Measurements from ENCODE around the gene CIT.

CIT gene

GRCh38 chr12:119864591-119864990 is 12.5 kb downstream of the CIT start:
- no peak for DNase-seq (ENCODE audit: low read depth in 2 of 2)
- no peak for TF ChIP-seq CTCF (IDR thresholded peaks at IDR 0.05; ENCODE audit: low read depth, low read length)
- H3K4me3 ChIP-seq (replicated peaks in 1 of 2; ENCODE audit: low read depth in 2 of 2, low read length in 2 of 2), result no peak overlapping the region

GRCh38 chr12:119859241-119859640 is 17.9 kb downstream of the CIT start:
- no peak overlapping the region for H3K4me3 ChIP-seq (replicated peaks in 1 of 2; ENCODE audit: low read depth in 2 of 2, low read length in 2 of 2)
- no peak for TF ChIP-seq CTCF (IDR thresholded peaks at IDR 0.05; ENCODE audit: low read depth, low read length)
- no peak for DNase-seq (ENCODE audit: low read depth in 2 of 2)

GRCh38 chr12:119857041-119857591 is 20.0 kb downstream of the CIT start:
- no peak for TF ChIP-seq CTCF (IDR thresholded peaks at IDR 0.05; ENCODE audit: low read depth, low read length)
- DNase-seq (ENCODE audit: low read depth in 2 of 2), result no peak

GRCh38 chr12:119850330-119850729 is 26.8 kb downstream of the CIT start:
- DNase-seq (ENCODE audit: low read depth in 2 of 2), result no peak
- H3K4me3 ChIP-seq (replicated peaks in 1 of 2; ENCODE audit: low read depth in 2 of 2, low read length in 2 of 2), result no peak overlapping the region
- TF ChIP-seq CTCF (IDR thresholded peaks at IDR 0.05; ENCODE audit: low read depth, low read length), result no peak

More at GRCh38 chr12:119857041-119857591, 20.0 kb downstream of the CIT start:
- no peak overlapping the region for H3K4me3 ChIP-seq (replicated peaks in 1 of 2; ENCODE audit: low read depth in 2 of 2, low read length in 2 of 2)

GRCh38 chr12:119843100-119843499 is 34.0 kb downstream of the CIT start:
- TF ChIP-seq CTCF (IDR thresholded peaks at IDR 0.05; ENCODE audit: low read depth, low read length), result no peak
- no peak overlapping the region for H3K4me3 ChIP-seq (replicated peaks in 1 of 2; ENCODE audit: low read depth in 2 of 2, low read length in 2 of 2)
- DNase-seq (ENCODE audit: low read depth in 2 of 2), result peak; percentile 19 to 78

GRCh38 chr12:119842380-119842779 is 34.7 kb downstream of the CIT start:
- no peak for DNase-seq (ENCODE audit: low read depth in 2 of 2)
- TF ChIP-seq CTCF (IDR thresholded peaks at IDR 0.05; ENCODE audit: low read depth, low read length), result no peak
- no peak overlapping the region for H3K4me3 ChIP-seq (replicated peaks in 1 of 2; ENCODE audit: low read depth in 2 of 2, low read length in 2 of 2)

All from cardiac fibroblast (primary cell).